ENCODE results near the gene SLC29A1. TPM values are rescaled to one million over a fixed set of nuclear protein-coding genes. Genes with fewer than 3 reads are reported as not detected.

The SLC29A1 gene
- total RNA-seq, 3 donors from 2014 or later = 165 to 199 (median 181) TPM

GRCh38 chr6:44246663-44247337, 23.4 kb downstream of the SLC29A1 start, which contains the start of gene HSP90AB1:
Gene HSP90AB1 (plus strand): TSS chr6:44247101. CDS start chr6:44248630, 1,529 bp downstream.
- DNase-seq = peak; percentile 97
- Mint-ChIP-seq H3K4me1 (ENCODE audit: low read depth) (peaks cover 40% of the 10 kb centered on the region), H3K4me3 (peak within 1 kb of the TSS; percentile 99), H3K27me3 (ENCODE audit: low read depth) (no peaks in the 10 kb centered on the region), H3K36me3 (ENCODE audit: insufficient read depth) (peaks cover 44% of the 10 kb centered on the region), H3K9me3 (no peaks in the 10 kb centered on the region)
- ATAC-seq = peak; percentile 75 to 77

- peaks cover 47% of the 10 kb centered on the region for H3K4me1 Mint-ChIP-seq (ENCODE audit: low read depth)
- H3K4me3 Mint-ChIP-seq = peak overlapping the region; percentile 99
- peak; percentile 46 to 51 for ATAC-seq
- peaks cover 52% of the 10 kb centered on the region for H3K36me3 Mint-ChIP-seq (ENCODE audit: insufficient read depth)
- no peaks in the 10 kb centered on the region for H3K27me3 Mint-ChIP-seq (ENCODE audit: low read depth)
- peak; percentile 91 for DNase-seq
- no peaks in the 10 kb centered on the region for H3K9me3 Mint-ChIP-seq
These were observed 24.2 kb downstream of the SLC29A1 start for GRCh38 chr6:44247338-44248302.

- Mint-ChIP-seq H3K36me3 (ENCODE audit: insufficient read depth) (peaks cover 62% of the 10 kb centered on the region), H3K27me3 (ENCODE audit: low read depth) (no peaks in the 10 kb centered on the region), H3K4me1 (ENCODE audit: low read depth) (peaks cover 57% of the 10 kb centered on the region), H3K9me3 (no peaks in the 10 kb centered on the region), H3K4me3 (peak overlapping the region; percentile 99)
- DNase-seq (no peak), ATAC-seq (no peak)
These were observed 25.2 kb downstream of the SLC29A1 start for GRCh38 chr6:44248579-44248978.

GRCh38 chr6:44249082-44249748, 25.8 kb downstream of the SLC29A1 start:
- DNase-seq = no peak
- H3K4me3 Mint-ChIP-seq = peak overlapping the region; percentile 99
- no peak for ATAC-seq
- H3K9me3 Mint-ChIP-seq = no peaks in the 10 kb centered on the region
- peaks cover 68% of the 10 kb centered on the region for H3K36me3 Mint-ChIP-seq (ENCODE audit: insufficient read depth)
- peaks cover 62% of the 10 kb centered on the region for H3K4me1 Mint-ChIP-seq (ENCODE audit: low read depth)
- H3K27me3 Mint-ChIP-seq (ENCODE audit: low read depth) = no peaks in the 10 kb centered on the region

GRCh38 chr6:44250067-44250717, 26.8 kb downstream of the SLC29A1 start:
- Mint-ChIP-seq H3K27me3 (ENCODE audit: low read depth) (no peaks in the 10 kb centered on the region), H3K4me1 (ENCODE audit: low read depth) (peaks cover 70% of the 10 kb centered on the region), H3K36me3 (ENCODE audit: insufficient read depth) (peaks cover 75% of the 10 kb centered on the region), H3K9me3 (no peaks in the 10 kb centered on the region), H3K4me3 (peak overlapping the region; percentile 99)
- no peak for ATAC-seq
- no peak for DNase-seq

- ATAC-seq = no peak
These were observed 27.3 kb downstream of the SLC29A1 start for GRCh38 chr6:44250718-44251123.

GRCh38 chr6:44251576-44252524, 28.5 kb downstream of the SLC29A1 start:
- DNase-seq (no peak), ATAC-seq (no peak)
- H3K36me3 Mint-ChIP-seq (ENCODE audit: insufficient read depth) = peaks cover 75% of the 10 kb centered on the region
- no peaks in the 10 kb centered on the region for H3K9me3 Mint-ChIP-seq
- peaks cover 80% of the 10 kb centered on the region for H3K4me1 Mint-ChIP-seq (ENCODE audit: low read depth)
- no peaks in the 10 kb centered on the region for H3K27me3 Mint-ChIP-seq (ENCODE audit: low read depth)
- peak overlapping the region; percentile 99 for H3K4me3 Mint-ChIP-seq

More at GRCh38 chr6:44250718-44251123, 27.3 kb downstream of the SLC29A1 start:
- DNase-seq = no peak
- no peaks in the 10 kb centered on the region for H3K9me3 Mint-ChIP-seq
- peaks cover 75% of the 10 kb centered on the region for H3K36me3 Mint-ChIP-seq (ENCODE audit: insufficient read depth)
- H3K4me1 Mint-ChIP-seq (ENCODE audit: low read depth) = peaks cover 70% of the 10 kb centered on the region
- H3K27me3 Mint-ChIP-seq (ENCODE audit: low read depth) = no peaks in the 10 kb centered on the region
- peak overlapping the region; percentile 99 for H3K4me3 Mint-ChIP-seq

- peak; percentile 52 for DNase-seq
- Mint-ChIP-seq H3K27me3 (ENCODE audit: low read depth) (no peaks in the 10 kb centered on the region), H3K9me3 (no peaks in the 10 kb centered on the region), H3K36me3 (ENCODE audit: insufficient read depth) (peaks cover 69% of the 10 kb centered on the region), H3K4me1 (ENCODE audit: low read depth) (peaks cover 87% of the 10 kb centered on the region), H3K4me3 (peak overlapping the region; percentile 99)
- ATAC-seq = no peak
These were observed 30.1 kb downstream of the SLC29A1 start for GRCh38 chr6:44253307-44254101.

GRCh38 chr6:44254191-44255104, 31.1 kb downstream of the SLC29A1 start:
- Mint-ChIP-seq H3K4me1 (ENCODE audit: low read depth) (peaks cover 83% of the 10 kb centered on the region), H3K27me3 (ENCODE audit: low read depth) (no peaks in the 10 kb centered on the region), H3K9me3 (no peaks in the 10 kb centered on the region), H3K36me3 (ENCODE audit: insufficient read depth) (peaks cover 66% of the 10 kb centered on the region), H3K4me3 (peak overlapping the region; percentile 94)
- DNase-seq (no peak), ATAC-seq (peak; percentile 5 to 7)

GRCh38 chr6:44255105-44255808, 31.9 kb downstream of the SLC29A1 start:
- H3K36me3 Mint-ChIP-seq (ENCODE audit: insufficient read depth) = peaks cover 64% of the 10 kb centered on the region
- peaks cover 76% of the 10 kb centered on the region for H3K4me1 Mint-ChIP-seq (ENCODE audit: low read depth)
- ATAC-seq = peak; percentile 11 to 22
- DNase-seq = peak; percentile 18
- no peaks in the 10 kb centered on the region for H3K27me3 Mint-ChIP-seq (ENCODE audit: low read depth)
- H3K9me3 Mint-ChIP-seq = no peaks in the 10 kb centered on the region
- peak overlapping the region; percentile 94 for H3K4me3 Mint-ChIP-seq
